Ammon's horn (tissue), 1 donor: ENCODE data around the gene EBP.
"Not testable (repeated sequence)": the region's sequence is repeated elsewhere in the genome, so short reads cannot be mapped to it uniquely, and the experiment has no call there.

Experiments used
- DNase-seq: peaks from one replicate; pipeline ENCODE4 v3.0.0-alpha.2; 2016; ENCODE audit warnings: low spot score

Gene EBP

DNA sequence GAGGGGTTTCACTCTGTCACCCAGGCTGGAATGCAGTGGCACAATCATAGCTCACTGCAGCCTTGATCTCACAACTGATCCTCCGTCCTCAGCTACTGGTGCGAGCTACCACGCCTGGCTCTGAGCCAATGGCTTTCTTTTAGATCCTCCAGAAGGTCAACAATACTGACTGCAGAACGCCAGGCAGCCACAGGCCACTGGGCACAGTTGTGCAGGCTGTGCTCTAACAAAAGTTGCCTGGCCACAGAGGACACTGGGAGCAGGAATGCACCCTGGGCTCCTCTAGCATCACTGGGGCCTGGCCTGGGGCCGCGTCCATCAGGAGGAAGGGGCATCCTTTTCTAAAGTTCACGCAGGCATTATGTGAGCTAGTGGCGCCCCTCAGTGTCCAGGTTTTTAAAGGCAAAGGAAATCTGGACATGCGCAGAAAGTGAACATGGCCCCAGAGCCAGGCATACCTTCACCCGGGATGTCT lies 27.7 kb upstream of the EBP start:
- DNase-seq, result peak; percentile 45

DNA sequence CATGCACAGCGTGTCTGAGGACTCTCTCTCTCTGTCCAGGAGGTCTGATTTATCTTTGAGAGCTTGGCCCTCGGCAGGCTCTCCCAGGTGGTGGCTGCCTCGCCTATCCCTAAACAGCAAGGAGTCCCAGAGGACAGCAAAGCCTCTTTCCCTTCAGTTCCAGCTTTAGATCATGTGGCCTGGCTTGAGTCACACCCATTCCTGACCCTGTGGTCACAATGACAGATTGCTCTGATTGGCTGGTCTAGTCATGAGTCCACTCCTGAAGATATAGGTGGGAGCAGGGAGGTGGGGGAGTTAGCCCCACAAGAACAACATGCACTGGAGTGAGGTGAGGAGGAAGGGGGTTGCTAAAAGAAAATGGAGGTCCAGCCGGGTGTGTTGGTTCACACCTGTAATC lies 24.9 kb upstream of the EBP start:
- no peak for DNase-seq

DNA sequence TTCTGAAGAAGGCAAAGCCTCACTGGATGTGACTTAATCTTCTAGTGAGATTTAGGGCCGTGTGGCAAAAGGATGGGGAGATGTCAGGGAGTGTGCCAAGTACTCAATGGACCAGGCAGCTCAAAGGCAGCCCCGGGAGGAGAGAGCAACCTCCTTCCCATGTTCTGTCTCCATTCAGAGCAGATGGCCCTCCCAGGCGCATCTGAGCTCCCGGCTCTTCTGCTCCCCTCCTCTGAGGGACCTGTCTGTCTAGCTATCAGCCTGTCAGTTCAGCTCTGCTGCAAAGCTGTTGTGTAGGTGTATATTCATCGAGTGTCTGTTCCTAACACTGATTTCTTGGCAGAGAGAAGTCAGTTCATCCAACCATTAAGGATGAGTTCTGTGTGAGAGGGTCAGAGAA lies 23.7 kb upstream of the EBP start:
- DNase-seq, result peak; percentile 27

DNA sequence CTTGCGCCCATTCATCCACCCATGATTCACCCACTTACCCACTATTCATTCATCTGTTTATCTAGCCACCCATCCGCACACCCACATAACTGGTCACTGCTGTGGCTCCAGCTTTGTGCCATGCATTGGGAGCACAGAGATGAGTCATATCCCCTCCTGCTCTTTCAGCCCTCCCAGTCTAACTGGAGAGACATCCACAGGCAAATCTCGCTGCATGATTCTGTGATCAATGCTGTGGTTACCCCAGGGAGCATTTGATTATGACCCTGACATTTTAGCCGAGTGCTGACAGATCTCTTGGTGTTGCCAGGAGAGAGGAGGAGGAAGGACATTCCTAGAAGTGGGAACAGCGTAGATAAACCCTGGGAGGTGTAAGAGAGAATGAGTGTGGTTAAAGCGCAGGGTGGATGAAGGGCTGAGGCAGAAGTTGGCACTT lies 23.2 kb upstream of the EBP start:
- DNase-seq, result peak; percentile 7

DNA sequence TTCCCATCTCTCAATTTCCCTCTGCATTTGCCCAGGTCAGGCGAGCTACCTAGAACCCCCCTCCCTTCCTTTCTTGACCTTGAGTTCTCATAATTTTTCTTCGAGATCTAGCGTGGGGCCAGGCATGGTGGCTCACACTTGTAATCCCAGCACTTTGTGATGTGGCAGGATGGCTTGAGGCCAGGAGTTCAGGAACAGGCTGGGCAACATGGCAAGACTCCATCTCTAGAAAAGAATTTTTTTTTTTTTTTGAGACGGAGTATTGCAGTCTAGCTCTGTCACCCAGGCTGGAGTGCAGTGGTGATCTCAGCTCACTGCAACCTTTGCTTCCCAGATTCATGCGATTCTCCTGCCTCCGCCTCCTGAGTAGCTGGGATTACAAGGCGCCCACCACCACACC lies 17.3 kb upstream of the EBP start:
- DNase-seq, result no peak

DNA sequence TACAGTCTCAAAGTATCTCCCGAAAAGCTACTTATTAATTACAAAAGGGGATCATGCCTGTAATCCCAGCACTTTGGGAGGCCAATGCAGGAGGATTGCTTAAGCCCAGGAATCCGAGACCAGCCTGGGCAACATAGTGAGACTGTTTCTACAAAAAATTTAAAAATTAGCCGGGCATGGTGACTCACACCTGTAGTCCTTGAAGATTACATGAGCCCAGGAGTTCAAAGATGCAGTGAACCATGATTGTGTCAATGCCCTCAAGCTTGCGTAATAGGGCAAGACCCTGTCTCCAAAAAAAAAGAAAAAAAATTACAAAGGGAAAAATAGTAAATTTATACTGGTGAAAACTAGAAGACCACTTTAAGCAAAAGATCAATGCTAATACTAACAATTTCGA lies 16.1 kb upstream of the EBP start:
- no peak for DNase-seq

DNA sequence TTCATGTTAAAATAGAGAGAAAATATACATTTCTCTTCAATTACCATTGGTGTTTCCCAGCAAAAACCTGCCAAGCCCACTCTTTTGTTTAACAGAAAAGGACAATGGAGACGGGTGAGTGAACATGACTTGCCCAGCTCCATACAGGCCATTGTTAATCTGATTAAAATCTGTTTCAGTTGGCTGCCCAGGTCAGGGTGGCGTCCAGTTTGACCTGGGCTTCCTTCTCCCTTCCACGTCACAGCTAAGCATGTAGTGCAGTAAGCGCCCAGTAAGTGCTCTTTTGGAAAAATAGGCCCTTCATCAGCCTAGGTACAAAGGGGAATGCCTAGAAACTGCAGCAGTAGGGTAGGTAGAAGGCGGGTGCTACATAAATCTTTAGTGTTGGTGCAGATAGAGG lies 14.4 kb upstream of the EBP start:
- no peak for DNase-seq

DNA sequence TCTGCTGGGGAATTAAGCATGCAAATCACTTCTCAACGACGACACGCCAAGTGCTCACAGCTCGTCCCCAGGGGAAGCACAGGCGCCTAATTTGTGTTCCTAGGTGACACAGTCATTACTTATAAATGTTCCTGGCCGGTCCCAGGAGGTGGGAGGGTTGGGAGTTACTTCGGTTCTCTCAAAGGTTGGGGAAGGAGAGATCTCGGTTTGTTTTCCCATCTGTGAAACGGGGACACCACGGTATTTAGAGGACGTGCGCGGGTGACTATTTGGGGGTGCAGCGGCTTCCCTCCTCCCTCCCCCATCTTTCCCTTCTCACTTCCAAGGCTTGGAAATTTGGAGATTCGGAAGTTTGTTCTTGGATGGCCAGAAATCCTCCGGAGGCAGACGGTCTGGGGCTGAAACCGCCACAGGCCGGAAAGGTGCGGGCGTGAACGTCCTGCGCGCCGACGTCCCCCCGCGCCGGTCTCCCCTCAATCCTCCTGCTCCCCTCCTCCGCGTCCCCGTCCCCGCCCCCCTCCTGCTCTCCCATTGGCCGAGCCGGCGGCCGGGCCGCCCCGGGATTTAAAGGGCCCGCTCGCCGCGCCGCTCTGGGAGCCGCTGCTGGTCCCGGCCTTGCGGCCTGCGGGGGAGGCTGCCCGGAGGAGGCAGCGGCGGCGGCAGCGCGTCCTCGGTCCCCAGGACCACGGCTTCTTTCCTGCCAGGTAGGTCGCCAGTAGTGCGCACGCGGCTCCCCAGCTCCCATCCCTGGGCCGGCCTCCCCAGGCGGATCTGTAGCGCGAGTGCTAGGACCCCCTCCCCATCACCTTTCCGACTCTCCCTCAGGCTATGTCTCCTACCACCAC lies 13.0 kb upstream of the EBP start, which contains the start of gene PORCN:
Gene PORCN, plus strand, starts transcription at position 593 of the 845 bp plus-strand sequence. CDS start 829 bp downstream, outside the sequence.
- DNase-seq, result peak; percentile 76

DNA sequence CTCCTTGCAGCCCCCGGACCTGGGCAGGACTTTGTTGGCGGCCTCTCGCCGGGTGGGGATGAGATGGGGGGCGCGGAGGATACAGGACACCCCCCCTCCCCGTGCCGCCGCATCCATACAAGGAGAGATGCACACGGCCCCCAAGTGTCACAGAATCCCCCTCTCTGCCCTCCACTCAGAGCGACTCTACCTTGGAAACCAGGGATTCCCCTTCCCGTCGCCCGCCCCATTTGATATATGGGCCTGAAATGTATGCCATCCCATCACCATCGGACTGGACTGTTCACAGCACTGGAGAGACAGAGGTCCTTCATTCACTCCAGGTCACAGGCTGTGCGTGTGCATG lies 12.4 kb upstream of the EBP start:
- no peak for DNase-seq

DNA sequence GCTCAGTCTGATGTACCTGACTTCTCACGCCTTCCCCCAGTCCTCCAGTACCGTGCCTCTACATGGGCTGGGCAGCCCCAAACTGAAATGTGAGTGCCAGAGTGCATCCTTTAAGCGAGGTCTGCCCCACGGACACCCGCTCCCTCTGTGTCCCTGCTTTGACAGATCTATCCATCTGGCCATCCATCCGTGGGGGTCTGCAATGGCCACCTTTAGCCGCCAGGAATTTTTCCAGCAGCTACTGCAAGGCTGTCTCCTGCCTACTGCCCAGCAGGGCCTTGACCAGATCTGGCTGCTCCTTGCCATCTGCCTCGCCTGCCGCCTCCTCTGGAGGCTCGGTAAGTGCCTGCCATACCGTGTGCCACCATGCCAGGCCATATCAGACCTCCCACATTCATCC lies 12.0 kb upstream of the EBP start:
- DNase-seq, result no peak

DNA sequence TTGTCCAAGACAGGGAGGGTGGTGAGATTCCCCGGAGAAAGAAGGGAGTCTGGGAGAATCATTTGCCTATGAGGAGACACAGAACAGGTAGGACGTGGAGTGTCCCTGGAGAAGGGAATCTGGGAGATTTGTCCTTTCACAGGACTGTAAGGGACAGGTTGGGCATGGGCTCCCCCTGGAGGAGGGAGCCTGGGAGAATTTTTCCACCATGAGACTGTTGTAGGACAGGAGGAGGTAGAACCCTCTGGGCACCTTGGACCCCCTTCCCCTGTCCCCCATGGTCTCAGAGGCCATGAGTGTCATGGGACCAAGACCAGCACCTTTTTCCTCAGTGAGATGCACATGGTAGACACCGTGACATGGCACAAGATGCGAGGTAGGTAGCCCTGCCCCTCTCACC lies 10.0 kb upstream of the EBP start:
- no peak for DNase-seq

DNA sequence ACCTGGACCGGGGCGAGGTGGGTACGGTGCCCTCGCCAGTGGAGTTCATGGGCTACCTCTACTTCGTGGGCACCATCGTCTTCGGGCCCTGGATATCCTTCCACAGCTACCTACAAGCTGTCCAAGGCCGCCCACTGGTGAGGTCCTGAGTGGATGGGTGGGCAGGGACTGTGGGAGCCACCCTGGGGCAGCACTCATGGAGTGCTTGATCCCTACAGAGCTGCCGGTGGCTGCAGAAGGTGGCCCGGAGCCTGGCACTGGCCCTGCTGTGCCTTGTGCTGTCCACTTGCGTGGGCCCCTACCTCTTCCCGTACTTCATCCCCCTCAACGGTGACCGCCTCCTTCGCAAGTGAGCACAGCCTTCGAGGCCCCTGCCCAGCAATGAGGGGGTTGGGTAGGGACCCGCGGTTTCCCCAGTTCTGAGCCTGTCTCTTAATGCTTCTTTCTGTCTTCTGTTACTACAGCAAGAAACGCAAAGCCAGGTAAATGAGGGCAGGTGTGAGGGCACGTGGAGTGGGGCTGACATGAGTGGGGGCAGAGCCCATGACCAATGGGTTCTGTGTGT lies 9.2 kb upstream of the EBP start:
- DNase-seq, result no peak

DNA sequence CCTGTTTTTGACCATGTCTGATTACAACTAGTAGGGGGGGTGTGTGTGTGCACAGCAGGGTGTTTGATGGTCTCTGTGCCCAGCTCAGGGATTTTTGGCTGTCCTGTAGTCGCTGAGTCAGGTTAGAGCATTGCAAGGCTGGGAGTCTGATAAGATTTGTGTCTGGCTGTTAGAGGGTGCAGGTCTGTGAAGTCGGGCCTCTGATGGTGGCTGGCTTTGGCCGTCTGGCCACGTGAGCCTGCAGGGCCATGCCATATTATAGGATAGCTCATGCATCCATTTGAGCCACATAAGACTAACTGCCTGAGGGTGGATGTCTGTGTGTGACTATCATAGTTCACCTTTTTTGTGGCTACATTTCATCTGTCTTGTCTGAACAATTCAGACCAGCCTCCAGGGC lies 7.9 kb upstream of the EBP start:
- no peak for DNase-seq

DNA sequence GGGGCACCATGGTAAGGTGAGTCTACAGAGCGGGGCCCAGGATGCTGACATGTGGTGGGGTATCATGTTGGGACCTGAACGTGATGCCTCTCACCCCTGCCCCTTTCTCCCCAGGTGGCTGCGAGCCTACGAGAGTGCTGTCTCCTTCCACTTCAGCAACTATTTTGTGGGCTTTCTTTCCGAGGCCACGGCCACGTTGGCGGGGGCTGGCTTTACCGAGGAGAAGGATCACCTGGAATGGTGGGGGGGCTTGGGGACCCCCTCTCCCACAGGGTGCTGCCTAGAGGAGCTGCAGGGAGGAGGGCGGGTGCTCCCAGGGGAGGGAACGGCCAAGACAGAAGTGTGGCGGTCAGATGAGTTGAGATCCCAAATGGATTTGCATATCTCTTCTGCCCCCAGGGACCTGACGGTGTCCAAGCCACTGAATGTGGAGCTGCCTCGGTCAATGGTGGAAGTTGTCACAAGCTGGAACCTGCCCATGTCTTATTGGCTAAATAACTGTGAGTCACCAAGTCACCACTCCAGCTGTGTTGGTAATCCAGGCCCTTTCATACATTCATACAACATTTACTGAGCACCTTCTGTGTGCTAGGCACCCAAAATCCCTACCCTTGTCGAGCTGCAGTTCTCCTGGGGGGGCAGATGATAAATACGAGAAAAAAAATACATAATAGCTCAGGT lies 7.3 kb upstream of the EBP start:
- DNase-seq, result no peak

DNA sequence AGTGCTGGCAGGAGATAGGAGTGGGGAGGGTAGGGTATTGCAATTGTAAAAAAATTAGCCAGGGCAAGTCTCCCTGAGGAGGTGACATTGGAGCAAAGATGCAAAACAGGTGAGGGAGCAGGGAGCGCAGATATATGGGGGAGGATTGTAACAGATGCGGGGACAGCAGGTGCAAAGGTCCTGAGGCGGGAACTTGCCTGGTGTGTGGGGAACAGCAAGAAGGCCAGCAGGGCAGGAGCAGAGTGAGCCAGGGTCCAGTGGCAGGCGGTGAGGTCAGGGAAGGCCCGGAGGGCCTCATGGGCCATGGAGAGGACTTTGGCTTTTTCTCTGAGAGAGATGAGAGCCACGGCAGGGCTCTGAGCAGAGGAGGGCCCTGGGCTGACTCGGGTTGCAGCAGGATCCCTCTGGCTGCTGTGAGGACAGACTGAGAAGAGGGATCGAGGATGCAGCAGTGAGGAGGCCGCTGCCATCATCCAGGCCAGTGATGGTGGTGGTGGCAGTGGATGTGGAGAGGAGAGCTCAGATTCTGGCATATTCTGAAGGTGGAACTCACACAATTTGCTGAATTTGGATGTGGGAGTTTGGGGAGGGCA lies 6.6 kb upstream of the EBP start:
- DNase-seq, result no peak

DNA sequence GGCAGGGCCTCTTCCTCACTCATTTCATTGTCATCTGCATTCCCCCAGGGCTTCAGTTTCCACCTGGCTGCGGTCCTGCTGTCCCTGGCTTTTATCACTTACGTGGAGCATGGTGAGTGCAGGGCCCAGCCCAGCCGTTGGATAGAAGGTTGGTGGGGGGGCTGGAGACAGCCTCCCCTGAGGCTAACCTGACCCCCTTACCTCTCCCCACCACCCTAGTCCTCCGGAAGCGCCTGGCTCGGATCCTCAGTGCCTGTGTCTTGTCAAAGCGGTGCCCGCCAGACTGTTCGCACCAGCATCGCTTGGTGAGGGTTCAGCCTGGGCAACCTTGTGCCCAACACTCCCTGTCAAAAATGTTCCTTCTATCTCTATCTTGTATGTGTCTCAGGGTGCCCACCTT lies 5.8 kb upstream of the EBP start:
- DNase-seq, result no peak

DNA sequence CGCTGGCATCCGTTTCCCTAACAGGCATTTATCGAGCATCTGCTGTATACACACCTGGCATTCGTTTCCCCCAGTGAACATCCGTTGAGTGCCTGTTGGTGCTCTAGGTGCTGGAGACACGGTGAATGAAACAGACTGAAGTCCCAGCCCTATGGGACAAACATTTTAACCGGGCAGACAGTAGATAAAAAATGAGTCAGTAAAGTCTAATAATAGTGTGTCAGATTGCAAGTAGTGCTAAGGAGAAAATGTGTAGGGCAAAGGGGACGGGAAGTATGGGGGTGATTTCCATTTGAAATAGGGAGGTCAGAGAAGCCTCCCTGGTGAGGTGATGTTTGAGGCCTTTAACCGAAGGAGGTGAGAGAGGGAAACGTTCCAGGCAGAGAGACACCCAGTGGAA lies 5.3 kb upstream of the EBP start:
- DNase-seq, result no peak

DNA sequence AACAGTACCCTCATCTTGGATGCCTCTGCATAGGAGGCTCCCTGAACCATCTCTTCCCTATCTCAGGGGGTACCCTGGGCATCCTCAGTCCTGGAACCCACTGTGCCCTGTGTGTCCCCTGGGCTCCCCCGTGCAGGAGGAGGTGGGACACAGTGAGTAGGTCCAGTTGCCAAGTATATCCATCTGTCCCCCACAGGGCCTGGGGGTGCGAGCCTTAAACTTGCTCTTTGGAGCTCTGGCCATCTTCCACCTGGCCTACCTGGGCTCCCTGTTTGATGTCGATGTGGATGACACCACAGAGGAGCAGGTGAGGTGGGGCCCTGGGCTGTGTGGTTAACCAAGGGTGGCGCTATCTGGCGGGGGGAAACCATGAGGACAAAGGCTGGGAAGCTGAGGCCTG lies 4.6 kb upstream of the EBP start:
- DNase-seq, result no peak

DNA sequence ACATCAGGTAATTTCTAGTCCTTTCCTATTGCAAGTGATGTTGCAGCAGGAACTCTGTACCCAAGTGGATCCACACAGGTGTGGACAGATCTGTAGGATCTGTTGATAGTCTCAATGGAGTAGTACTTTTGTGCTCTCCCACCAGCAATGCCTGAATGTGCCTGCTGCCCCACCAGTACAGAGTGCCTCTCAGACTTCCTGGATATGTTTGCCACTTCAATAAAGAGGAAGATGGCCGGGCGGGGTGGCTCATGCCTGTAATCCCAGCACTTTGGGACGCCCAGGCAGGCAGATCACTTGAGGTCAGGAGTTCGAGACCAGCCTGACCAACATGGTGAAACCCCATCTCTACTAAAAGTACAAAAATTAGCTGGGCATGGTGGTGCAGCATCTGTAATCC lies 2.1 kb upstream of the EBP start:
- not testable (repeated sequence) for DNase-seq

DNA sequence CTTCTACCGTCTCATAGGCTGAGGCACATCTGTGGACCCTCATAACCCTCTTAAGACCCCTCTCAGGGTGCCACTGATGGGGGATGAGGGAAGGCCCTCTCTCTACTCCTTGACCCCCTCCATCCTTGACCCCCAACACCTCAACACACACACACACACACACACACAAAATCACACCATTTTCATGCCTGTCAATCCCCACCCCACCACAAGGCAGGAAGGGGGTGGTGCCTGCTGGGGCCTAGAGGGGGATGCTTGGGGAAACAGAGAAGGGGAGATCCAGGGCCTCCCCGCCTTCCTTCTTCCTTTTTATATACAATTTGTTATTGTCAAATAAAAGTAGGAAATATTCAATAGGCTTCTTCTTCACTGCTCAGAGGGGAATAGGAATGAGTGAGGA lies 1.2 kb upstream of the EBP start:
- DNase-seq, result no peak

DNA sequence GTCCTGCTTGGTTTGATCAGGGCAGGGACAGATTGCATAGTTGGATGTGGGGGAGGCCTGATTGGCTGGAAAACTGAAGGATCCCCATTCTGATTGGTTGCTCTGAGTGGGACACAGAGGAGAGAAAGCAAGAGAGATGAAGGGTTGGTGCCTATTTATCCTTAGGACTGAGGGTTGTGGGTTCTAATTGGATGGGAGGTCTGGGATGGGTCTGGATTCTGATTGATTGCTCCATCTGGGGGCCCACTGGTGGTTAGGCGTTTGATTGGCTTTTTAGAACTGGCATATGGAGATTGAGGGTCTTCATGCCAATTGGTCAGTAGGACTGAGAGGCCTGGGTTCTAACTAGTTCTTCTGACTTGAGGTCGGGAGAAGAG lies 644 bp upstream of the EBP start:
- DNase-seq, result peak; percentile 30

DNA sequence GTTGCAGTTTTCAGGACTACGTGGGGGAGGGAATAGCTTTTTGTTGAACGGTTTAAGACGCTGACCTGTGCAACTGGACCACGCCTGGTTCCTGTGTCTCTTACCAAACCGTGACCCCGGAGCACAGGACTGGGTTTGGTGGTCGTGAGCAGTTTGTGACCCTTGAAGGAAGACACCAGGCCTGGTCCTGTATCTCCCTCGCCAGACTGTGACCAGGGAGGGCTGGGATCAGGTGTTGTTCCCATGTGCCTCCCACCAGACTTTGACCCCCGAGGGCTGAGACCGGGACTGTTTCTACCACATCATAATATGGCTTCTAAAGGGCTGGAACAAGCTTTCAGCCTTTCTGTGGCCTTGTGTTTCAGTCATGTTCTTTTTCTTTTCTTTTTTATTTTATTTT lies 683 bp downstream of the EBP start:
- DNase-seq, result no peak

DNA sequence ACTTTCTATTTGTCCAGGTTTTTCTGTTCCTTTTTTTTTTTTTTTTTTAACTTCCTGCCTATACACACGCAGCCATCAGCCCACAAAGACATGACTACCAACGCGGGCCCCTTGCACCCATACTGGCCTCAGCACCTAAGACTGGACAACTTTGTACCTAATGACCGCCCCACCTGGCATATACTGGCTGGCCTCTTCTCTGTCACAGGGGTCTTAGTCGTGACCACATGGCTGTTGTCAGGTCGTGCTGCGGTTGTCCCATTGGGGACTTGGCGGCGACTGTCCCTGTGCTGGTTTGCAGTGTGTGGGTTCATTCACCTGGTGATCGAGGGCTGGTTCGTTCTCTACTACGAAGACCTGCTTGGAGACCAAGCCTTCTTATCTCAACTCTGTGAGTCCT lies 2.1 kb downstream of the EBP start:
- DNase-seq, result no peak
